ENCODE measurements around the gene KRT74. TPM values are rescaled to one million over a fixed set of nuclear protein-coding genes. Genes with fewer than 3 reads are reported as not detected.

Gene KRT74
- total and polyA plus RNA-seq, 2 of the 8 experiments (the other 6 are each of a cell fraction or from before 2014, with no cell fraction given): not detected

DNA sequence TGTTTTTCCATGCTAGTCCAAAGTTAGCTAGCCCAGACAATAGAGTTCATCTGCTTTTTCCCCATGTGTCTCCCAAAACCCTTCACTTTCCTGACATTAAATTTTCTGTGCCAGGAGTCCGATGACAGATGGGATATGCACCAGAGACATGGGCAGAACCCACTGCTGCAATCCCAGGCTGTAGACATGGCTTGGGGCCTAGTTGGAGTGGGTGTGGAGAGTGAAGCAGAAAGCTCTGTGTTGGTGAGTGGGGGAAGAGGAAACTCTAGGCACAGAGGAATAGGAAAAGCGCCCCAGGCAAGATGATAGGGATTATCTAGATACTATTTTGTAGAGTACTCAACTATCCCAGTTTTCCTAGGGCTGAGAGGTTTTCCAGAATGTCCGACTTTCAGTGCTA is 4.8 kb upstream of the KRT74 start:
- no peaks in the 10 kb centered on the region for H3K9me3 ChIP-seq (ENCODE audit: insufficient read depth in 2 of 2, low read depth in 1 of 2, low read length in 1 of 2)
- POLR2A ChIA-PET (ENCODE audit: partially characterized antibody): no interaction called here
- no peak overlapping the region for H3K14ac ChIP-seq (ENCODE audit: insufficient read length)
- no peaks in the 10 kb centered on the region for H3K4me1 ChIP-seq (replicated peaks in 1 of 4; ENCODE audit: control insufficient read depth in 3 of 4, insufficient read depth in 4 of 4, low read length in 3 of 4)
- no peak for FAIRE-seq
- no peak overlapping the region for H2BK5ac ChIP-seq (ENCODE audit: low read depth, low read length)
- H3K79me1 ChIP-seq (ENCODE audit: low read depth, low read length): no peaks in the 10 kb centered on the region
- H4K20me1 ChIP-seq (replicated peaks in 1 of 2; ENCODE audit: control insufficient read depth in 1 of 2, insufficient read depth in 2 of 2, low read length in 2 of 2): no peaks in the 10 kb centered on the region
- H3K18ac ChIP-seq (ENCODE audit: extremely low read depth, low read length): no peak overlapping the region
- no peak overlapping the region for H2AFZ ChIP-seq (ENCODE audit: low read length)
- CTCF ChIA-PET (ENCODE audit: partially characterized antibody): interaction anchor here (0.7 to 23.2 kb wide), 15 partner anchors 10 to 297 kb away, joined by 3 to 502 read pairs (median 4); no protein-coding TSS in a partner anchor
- H2BK12ac ChIP-seq (ENCODE audit: low read depth, low read length): no peak overlapping the region
- H3K23me2 ChIP-seq (ENCODE audit: low read depth, low read length): no peaks in the 10 kb centered on the region
- 87% methylated on average over 3 of the region's 3 CpGs; no CpG with 5 or more reads in 1 of the 2 experiments for WGBS, 2 experiments (ENCODE audit: extremely low coverage in 1 of 2, insufficient coverage in 1 of 2, insufficient read length in 1 of 2, insufficient replicate concordance in 2 of 2, low coverage in 1 of 2, low lambda C conversion rate in 2 of 2, missing lambda C conversion rate in 1 of 2)
- no peak overlapping the region for H2BK120ac ChIP-seq (replicated peaks; ENCODE audit: low read depth, low read length)
- H2AK5ac ChIP-seq (ENCODE audit: low read depth, low read length): no peak overlapping the region
- no peak overlapping the region for H4K8ac ChIP-seq (ENCODE audit: extremely low read depth, insufficient read depth, low read length)
- H4K5ac ChIP-seq (ENCODE audit: insufficient read length, low read depth, low read length): no peak overlapping the region
- H3K79me2 ChIP-seq (ENCODE audit: control insufficient read depth in 1 of 2, insufficient read depth in 2 of 2, low read length in 2 of 2): no peaks in the 10 kb centered on the region
- no peak overlapping the region for H2BK15ac ChIP-seq (ENCODE audit: low read length)
- no peak overlapping the region for H2BK20ac ChIP-seq (ENCODE audit: low read length)
- DNase-seq (ENCODE audit: low read depth in 1 of 2, low spot score in 2 of 2): no peak
- TF ChIP-seq CBX8 (IDR thresholded peaks at IDR 0.05; ENCODE audit: borderline replicate concordance, low read depth, low read length): no peak
- TF ChIP-seq, protein P1, sequence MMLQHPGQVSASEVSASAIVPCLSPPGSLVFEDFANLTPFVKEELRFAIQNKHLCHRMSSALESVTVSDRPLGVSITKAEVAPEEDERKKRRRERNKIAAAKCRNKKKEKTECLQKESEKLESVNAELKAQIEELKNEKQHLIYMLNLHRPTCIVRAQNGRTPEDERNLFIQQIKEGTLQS (IDR thresholded peaks at IDR 0.05; ENCODE audit: insufficient read depth, low read depth, low read length): no peak
- no peak for TF ChIP-seq HDAC6 (IDR thresholded peaks at IDR 0.05; ENCODE audit: low read depth, low read length)
- TF ChIP-seq BACH1 (IDR thresholded peaks at IDR 0.05; ENCODE audit: low read length): no peak
- TF ChIP-seq BRCA1 (IDR thresholded peaks at IDR 0.05; ENCODE audit: low read depth, low read length): no peak
- TF ChIP-seq, protein P2, sequence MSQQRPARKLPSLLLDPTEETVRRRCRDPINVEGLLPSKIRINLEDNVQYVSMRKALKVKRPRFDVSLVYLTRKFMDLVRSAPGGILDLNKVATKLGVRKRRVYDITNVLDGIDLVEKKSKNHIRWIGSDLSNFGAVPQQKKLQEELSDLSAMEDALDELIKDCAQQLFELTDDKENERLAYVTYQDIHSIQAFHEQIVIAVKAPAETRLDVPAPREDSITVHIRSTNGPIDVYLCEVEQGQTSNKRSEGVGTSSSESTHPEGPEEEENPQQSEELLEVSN (IDR thresholded peaks at IDR 0.05): no peak
- no peak overlapping the region for H3K4me3 ChIP-seq (ENCODE audit: extremely low read depth in 1 of 4, insufficient read depth in 2 of 4, low read depth in 3 of 4, low read length in 4 of 4)
- H3K56ac ChIP-seq (replicated peaks; ENCODE audit: insufficient read length, low read depth, low read length): no peak overlapping the region
- no peaks in the 10 kb centered on the region for H3K36me3 ChIP-seq (ENCODE audit: control insufficient read depth in 2 of 4, insufficient read depth in 4 of 4, low read length in 3 of 4)
- no peaks in the 10 kb centered on the region for H3K27me3 ChIP-seq (replicated peaks in 1 of 4; ENCODE audit: control insufficient read depth in 3 of 4, extremely low read depth in 1 of 4, insufficient read depth in 3 of 4, low read length in 3 of 4)
- H3K4me2 ChIP-seq (ENCODE audit: insufficient read depth in 1 of 2, low read depth in 2 of 2, low read length in 2 of 2): no peak overlapping the region
- H3K23ac ChIP-seq (ENCODE audit: insufficient read length): no peak overlapping the region
- H3K4ac ChIP-seq (replicated peaks; ENCODE audit: insufficient read length, low read depth, low read length): no peak overlapping the region
- no peak overlapping the region for H3K27ac ChIP-seq (ENCODE audit: low read depth, low read length)
- H4K91ac ChIP-seq (replicated peaks; ENCODE audit: insufficient read length, low read length): no peak overlapping the region
- no peak overlapping the region for H3K9ac ChIP-seq (replicated peaks in 1 of 4; ENCODE audit: extremely low read depth in 1 of 4, low read depth in 3 of 4, low read length in 3 of 4)
